ENCODE data around the gene WDR48. TPM values are rescaled to one million over a fixed set of nuclear protein-coding genes. Genes with fewer than 3 reads are reported as not detected.

Gene WDR48
- total and polyA plus RNA-seq, 2 experiments from 2014 or later, result 27.2 to 54.3 TPM

- TF ChIP-seq, protein P1, sequence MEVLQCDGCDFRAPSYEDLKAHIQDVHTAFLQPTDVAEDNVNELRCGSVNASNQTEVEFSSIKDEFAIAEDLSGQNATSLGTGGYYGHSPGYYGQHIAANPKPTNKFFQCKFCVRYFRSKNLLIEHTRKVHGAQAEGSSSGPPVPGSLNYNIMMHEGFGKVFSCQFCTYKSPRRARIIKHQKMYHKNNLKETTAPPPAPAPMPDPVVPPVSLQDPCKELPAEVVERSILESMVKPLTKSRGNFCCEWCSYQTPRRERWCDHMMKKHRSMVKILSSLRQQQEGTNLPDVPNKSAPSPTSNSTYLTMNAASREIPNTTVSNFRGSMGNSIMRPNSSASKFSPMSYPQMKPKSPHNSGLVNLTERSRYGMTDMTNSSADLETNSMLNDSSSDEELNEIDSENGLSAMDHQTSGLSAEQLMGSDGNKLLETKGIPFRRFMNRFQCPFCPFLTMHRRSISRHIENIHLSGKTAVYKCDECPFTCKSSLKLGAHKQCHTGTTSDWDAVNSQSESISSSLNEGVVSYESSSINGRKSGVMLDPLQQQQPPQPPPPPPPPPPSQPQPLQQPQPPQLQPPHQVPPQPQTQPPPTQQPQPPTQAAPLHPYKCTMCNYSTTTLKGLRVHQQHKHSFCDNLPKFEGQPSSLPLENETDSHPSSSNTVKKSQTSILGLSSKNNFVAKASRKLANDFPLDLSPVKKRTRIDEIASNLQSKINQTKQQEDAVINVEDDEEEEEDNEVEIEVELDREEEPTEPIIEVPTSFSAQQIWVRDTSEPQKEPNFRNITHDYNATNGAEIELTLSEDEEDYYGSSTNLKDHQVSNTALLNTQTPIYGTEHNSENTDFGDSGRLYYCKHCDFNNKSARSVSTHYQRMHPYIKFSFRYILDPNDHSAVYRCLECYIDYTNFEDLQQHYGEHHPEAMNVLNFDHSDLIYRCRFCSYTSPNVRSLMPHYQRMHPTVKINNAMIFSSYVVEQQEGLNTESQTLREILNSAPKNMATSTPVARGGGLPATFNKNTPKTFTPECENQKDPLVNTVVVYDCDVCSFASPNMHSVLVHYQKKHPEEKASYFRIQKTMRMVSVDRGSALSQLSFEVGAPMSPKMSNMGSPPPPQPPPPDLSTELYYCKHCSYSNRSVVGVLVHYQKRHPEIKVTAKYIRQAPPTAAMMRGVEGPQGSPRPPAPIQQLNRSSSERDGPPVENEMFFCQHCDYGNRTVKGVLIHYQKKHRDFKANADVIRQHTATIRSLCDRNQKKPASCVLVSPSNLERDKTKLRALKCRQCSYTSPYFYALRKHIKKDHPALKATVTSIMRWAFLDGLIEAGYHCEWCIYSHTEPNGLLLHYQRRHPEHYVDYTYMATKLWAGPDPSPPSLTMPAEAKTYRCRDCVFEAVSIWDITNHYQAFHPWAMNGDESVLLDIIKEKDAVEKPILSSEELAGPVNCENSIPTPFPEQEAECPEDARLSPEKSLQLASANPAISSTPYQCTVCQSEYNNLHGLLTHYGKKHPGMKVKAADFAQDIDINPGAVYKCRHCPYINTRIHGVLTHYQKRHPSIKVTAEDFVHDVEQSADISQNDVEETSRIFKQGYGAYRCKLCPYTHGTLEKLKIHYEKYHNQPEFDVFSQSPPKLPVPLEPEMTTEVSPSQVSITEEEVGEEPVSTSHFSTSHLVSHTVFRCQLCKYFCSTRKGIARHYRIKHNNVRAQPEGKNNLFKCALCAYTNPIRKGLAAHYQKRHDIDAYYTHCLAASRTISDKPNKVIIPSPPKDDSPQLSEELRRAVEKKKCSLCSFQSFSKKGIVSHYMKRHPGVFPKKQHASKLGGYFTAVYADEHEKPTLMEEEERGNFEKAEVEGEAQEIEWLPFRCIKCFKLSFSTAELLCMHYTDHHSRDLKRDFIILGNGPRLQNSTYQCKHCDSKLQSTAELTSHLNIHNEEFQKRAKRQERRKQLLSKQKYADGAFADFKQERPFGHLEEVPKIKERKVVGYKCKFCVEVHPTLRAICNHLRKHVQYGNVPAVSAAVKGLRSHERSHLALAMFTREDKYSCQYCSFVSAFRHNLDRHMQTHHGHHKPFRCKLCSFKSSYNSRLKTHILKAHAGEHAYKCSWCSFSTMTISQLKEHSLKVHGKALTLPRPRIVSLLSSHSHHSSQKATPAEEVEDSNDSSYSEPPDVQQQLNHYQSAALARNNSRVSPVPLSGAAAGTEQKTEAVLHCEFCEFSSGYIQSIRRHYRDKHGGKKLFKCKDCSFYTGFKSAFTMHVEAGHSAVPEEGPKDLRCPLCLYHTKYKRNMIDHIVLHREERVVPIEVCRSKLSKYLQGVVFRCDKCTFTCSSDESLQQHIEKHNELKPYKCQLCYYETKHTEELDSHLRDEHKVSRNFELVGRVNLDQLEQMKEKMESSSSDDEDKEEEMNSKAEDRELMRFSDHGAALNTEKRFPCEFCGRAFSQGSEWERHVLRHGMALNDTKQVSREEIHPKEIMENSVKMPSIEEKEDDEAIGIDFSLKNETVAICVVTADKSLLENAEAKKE (CRISPR knock-in tag; IDR thresholded peaks at IDR 0.05), result no peak
- no peak for TF ChIP-seq NANOG (IDR thresholded peaks at IDR 0.05; ENCODE audit: borderline replicate concordance)
Observed at GRCh38 chr3:39096775-39097174, 45.0 kb downstream of the WDR48 start (continued).

DNA sequence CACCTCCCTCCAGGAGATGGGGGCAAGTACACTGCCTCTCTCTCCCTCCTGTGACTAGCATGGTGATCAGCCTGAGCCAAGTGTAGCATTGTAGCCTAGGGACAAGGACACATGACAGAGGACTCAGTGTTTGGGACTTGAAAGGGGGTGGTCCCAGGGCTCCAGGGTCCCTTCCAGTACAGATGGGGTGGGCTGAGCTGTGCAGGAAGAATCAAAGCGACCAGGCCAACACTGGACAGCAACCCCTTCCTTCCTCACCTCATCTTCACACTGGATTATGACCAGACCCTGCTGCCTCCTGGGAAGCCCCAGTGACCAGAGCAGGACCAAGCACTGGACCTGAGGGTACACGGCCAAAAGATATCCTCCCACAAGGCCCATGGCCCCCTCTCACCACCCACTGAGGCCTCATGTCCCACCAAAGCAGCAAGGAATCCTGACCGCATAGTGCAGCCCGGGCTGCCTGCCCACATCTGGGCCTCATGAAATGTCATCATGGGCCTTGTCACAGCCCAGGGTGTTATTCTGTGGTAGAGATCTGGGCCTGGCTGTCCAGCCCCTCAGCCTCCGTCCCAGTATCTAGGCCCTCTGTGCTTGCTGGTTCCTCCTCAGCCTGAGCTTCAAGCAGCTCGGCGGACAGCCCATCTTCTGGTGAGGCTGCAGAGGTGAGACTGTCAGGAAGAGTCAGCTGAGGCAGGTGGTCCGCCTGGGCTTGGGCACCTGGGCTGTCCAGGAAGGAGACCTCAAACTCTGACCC, 46.1 kb downstream of the WDR48 start:
- no peaks in the 10 kb centered on the region; the same call in 2 of the 3 replicates for H3K4me1 Mint-ChIP-seq
- no peak overlapping the region for H3K27ac ChIP-seq (ENCODE audit: low read depth)
- H3K36me3 Mint-ChIP-seq (ENCODE audit: low read depth), result peaks cover 40% of the 10 kb centered on the region
- no peaks in the 10 kb centered on the region for H3K4me1 ChIP-seq (ENCODE audit: insufficient read depth)
- no peak overlapping the region for H3K4me3 Mint-ChIP-seq
- ATAC-seq, result no peak
- peaks cover 5% of the 10 kb centered on the region; the same call in 1 of the 2 replicates for H4K20me1 ChIP-seq (replicated peaks; ENCODE audit: insufficient read depth)
- H3K27me3 ChIP-seq (ENCODE audit: insufficient read depth), result no peaks in the 10 kb centered on the region
- no peak overlapping the region for H3K4me2 ChIP-seq
- no peaks in the 10 kb centered on the region for H3K9me3 Mint-ChIP-seq
- no peak for DNase-seq (ENCODE audit: low spot score)
- no peak overlapping the region for H3K4me3 ChIP-seq
- peaks cover 18% of the 10 kb centered on the region for H3K36me3 ChIP-seq (ENCODE audit: insufficient read depth)
- H3F3A ChIP-seq (replicated peaks; ENCODE audit: low read depth), result no peaks in the 10 kb centered on the region
- H2AFZ ChIP-seq, result no peak overlapping the region
- peaks cover 4% of the 10 kb centered on the region for H3K27me3 Mint-ChIP-seq (ENCODE audit: insufficient read depth, low read depth, poor library complexity)
- no peak overlapping the region for H3K27ac Mint-ChIP-seq
- H3K79me2 ChIP-seq (replicated peaks; ENCODE audit: insufficient read depth), result no peaks in the 10 kb centered on the region
- H3K9me2 ChIP-seq (ENCODE audit: insufficient read depth), result no peaks in the 10 kb centered on the region
- TF ChIP-seq STAT1 (IDR thresholded peaks at IDR 0.05; ENCODE audit: unreplicated experiment) (no peak), EZH2 (IDR thresholded peaks at IDR 0.05; ENCODE audit: low read depth, unreplicated experiment) (no peak), JUNB (IDR thresholded peaks at IDR 0.05; ENCODE audit: unreplicated experiment) (no peak), ZNF114 (CRISPR knock-in tag; IDR thresholded peaks at IDR 0.05) (no peak), ZNF331 (CRISPR knock-in tag; IDR thresholded peaks at IDR 0.05; ENCODE audit: low read depth) (no peak), CREB1 (CRISPR knock-in tag; IDR thresholded peaks at IDR 0.05; ENCODE audit: low read depth) (no peak)
- TF ChIP-seq, protein P2, sequence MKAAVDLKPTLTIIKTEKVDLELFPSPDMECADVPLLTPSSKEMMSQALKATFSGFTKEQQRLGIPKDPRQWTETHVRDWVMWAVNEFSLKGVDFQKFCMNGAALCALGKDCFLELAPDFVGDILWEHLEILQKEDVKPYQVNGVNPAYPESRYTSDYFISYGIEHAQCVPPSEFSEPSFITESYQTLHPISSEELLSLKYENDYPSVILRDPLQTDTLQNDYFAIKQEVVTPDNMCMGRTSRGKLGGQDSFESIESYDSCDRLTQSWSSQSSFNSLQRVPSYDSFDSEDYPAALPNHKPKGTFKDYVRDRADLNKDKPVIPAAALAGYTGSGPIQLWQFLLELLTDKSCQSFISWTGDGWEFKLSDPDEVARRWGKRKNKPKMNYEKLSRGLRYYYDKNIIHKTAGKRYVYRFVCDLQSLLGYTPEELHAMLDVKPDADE (IDR thresholded peaks at IDR 0.05), result no peak

All from GM23338 (cell line).